Measurements from ENCODE around the gene PPP1R27.

Gene PPP1R27

DNA sequence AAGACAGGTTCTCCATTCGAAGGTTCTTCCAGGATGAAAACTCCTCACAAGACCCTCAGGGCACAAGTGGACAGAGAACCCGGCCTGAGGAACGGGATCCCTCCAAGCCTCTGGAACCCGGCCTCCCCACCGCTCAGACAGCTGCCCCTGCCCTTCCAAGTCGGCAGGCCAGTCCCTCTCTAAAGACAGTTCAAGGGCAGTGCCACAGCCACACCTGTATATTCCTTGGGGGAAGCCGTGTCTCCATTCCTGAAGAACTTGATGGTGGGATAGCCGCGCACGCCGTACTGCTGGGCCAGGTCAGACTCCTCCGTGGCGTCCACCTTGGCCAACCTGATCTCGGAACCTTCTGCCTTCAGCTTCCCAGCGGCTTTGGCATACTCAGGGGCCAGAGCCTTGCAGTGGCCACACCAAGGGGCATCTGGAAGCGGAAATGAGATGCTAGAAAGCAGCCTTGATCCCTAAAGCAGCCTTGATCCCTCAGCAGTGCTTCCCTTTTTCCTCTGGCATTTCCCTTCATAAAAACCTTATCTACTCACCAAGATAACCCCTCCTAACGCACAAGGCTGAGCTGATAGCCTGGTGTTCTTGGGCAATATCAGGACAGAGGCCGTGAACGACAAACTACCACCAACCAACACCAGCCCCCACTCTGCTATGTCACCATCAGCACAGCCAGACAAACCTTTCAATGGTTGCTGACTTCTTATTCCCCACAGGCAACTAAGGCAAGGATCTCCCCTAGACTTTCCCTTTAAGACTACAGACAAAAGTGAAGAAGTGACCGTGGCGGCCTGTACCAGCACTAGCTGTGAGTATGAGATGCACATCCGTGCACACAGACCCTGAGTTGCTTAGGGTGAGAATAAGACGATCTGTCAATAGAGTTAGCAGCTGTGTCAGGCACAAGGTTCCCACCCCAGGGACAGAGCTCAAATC is 24.4 kb upstream of the PPP1R27 start:
- H3K36me3 ChIP-seq (ENCODE audit: control insufficient read depth, insufficient read depth, low read length) = peaks cover 44% of the 10 kb centered on the region
- H3K9ac ChIP-seq (ENCODE audit: low read depth, low read length) = peak overlapping the region; percentile 87
- H3K9me3 ChIP-seq (ENCODE audit: control insufficient read depth, insufficient read depth, low read length) = no peaks in the 10 kb centered on the region
- peak overlapping the region; percentile 61 for H3K4me3 ChIP-seq (ENCODE audit: low read depth, low read length)
- no peaks in the 10 kb centered on the region for H3K27me3 ChIP-seq (ENCODE audit: control insufficient read depth, insufficient read depth, low read length)
- H3K4me1 ChIP-seq (ENCODE audit: control insufficient read depth, insufficient read depth, low read length) = peaks cover 5% of the 10 kb centered on the region

DNA sequence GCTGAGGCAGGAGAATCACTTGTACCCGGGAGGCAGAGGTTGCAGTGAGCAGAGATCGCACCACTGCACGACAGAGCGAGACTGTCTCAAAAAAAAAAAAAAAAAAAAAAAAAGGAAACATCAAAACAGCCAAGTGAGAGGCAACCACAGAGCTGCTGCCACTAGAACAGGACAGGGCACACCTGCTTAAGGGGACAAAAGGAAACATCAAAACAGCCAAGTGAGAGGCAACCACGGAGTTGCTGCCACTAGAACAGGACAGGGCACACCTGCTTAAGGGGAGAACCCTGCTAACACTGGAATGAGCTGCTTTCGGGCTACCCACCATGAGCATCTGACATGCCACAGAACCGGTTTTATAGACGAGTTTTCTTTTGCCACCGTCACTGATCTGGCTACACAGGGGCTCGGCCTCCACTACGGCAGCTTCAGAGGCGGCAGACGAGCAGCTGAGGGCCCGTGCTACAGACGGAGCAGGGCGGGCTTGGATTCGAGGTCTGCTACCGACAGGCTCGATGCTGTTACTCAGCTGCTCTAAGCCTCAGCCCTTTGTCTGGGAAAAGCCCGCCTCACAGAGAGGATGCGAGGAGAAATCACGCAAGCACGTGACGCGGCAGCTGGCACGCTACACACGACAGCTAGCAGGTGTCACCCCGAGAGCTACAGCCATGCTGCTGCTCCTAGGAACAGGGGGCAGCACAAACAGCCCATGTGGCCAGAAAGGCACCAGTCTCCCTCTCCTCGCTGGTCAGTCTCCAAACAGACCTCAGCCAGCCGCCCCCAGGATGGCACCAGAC is 23.5 kb upstream of the PPP1R27 start:
- no peaks in the 10 kb centered on the region for H3K9me3 ChIP-seq (ENCODE audit: control insufficient read depth, insufficient read depth, low read length)
- H3K36me3 ChIP-seq (ENCODE audit: control insufficient read depth, insufficient read depth, low read length) = peaks cover 49% of the 10 kb centered on the region
- peaks cover 5% of the 10 kb centered on the region for H3K4me1 ChIP-seq (ENCODE audit: control insufficient read depth, insufficient read depth, low read length)
- H3K27me3 ChIP-seq (ENCODE audit: control insufficient read depth, insufficient read depth, low read length) = no peaks in the 10 kb centered on the region
- no peak overlapping the region for H3K9ac ChIP-seq (ENCODE audit: low read depth, low read length)
- peak overlapping the region; percentile 61 for H3K4me3 ChIP-seq (ENCODE audit: low read depth, low read length)

GRCh38 chr17:81854974-81855774 is 20.3 kb upstream of the PPP1R27 start:
- Histone ChIP-seq H3K27me3 (ENCODE audit: control insufficient read depth, insufficient read depth, low read length) (no peaks in the 10 kb centered on the region), H3K9me3 (ENCODE audit: control insufficient read depth, insufficient read depth, low read length) (no peaks in the 10 kb centered on the region), H3K9ac (ENCODE audit: low read depth, low read length) (no peak overlapping the region), H3K36me3 (ENCODE audit: control insufficient read depth, insufficient read depth, low read length) (peaks cover 62% of the 10 kb centered on the region), H3K4me3 (ENCODE audit: low read depth, low read length) (no peak overlapping the region), H3K4me1 (ENCODE audit: control insufficient read depth, insufficient read depth, low read length) (peaks cover 5% of the 10 kb centered on the region)

- H3K9me3 ChIP-seq (ENCODE audit: control insufficient read depth, insufficient read depth, low read length) = no peaks in the 10 kb centered on the region
- peaks cover 48% of the 10 kb centered on the region for H3K36me3 ChIP-seq (ENCODE audit: control insufficient read depth, insufficient read depth, low read length)
- H3K4me3 ChIP-seq (ENCODE audit: low read depth, low read length) = no peak overlapping the region
- H3K4me1 ChIP-seq (ENCODE audit: control insufficient read depth, insufficient read depth, low read length) = no peaks in the 10 kb centered on the region
- no peak overlapping the region for H3K9ac ChIP-seq (ENCODE audit: low read depth, low read length)
- no peaks in the 10 kb centered on the region for H3K27me3 ChIP-seq (ENCODE audit: control insufficient read depth, insufficient read depth, low read length)
Measured at GRCh38 chr17:81852237-81852636, 17.4 kb upstream of the PPP1R27 start.

GRCh38 chr17:81851423-81851822 is 16.6 kb upstream of the PPP1R27 start:
- H3K27me3 ChIP-seq (ENCODE audit: control insufficient read depth, insufficient read depth, low read length) = no peaks in the 10 kb centered on the region
- H3K36me3 ChIP-seq (ENCODE audit: control insufficient read depth, insufficient read depth, low read length) = peaks cover 56% of the 10 kb centered on the region
- no peaks in the 10 kb centered on the region for H3K9me3 ChIP-seq (ENCODE audit: control insufficient read depth, insufficient read depth, low read length)
- H3K4me3 ChIP-seq (ENCODE audit: low read depth, low read length) = no peak overlapping the region
- no peaks in the 10 kb centered on the region for H3K4me1 ChIP-seq (ENCODE audit: control insufficient read depth, insufficient read depth, low read length)
- H3K9ac ChIP-seq (ENCODE audit: low read depth, low read length) = no peak overlapping the region

DNA sequence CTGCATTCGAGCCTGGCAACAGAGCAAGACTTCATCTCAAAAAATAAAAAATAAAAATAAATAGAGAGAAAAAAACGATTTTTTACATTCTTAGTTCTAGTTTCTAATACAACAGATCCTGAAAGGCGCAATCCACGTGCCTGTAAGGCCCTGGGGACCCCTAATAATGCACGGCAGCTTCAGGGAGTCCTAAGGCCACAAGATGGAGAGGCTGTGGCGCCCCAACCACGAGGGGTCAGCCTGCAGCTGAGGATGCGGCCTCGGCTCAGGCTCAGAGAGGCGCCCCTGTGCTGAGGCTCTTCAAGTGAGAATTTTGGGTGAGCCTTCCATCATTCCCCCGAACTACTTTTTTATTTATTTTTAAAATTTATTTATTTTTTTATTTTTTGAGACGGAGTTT is 14.6 kb upstream of the PPP1R27 start:
- Histone ChIP-seq H3K36me3 (ENCODE audit: control insufficient read depth, insufficient read depth, low read length) (peaks cover 60% of the 10 kb centered on the region), H3K4me1 (ENCODE audit: control insufficient read depth, insufficient read depth, low read length) (no peaks in the 10 kb centered on the region), H3K9me3 (ENCODE audit: control insufficient read depth, insufficient read depth, low read length) (no peaks in the 10 kb centered on the region), H3K9ac (ENCODE audit: low read depth, low read length) (no peak overlapping the region), H3K4me3 (ENCODE audit: low read depth, low read length) (no peak overlapping the region), H3K27me3 (ENCODE audit: control insufficient read depth, insufficient read depth, low read length) (no peaks in the 10 kb centered on the region)

DNA sequence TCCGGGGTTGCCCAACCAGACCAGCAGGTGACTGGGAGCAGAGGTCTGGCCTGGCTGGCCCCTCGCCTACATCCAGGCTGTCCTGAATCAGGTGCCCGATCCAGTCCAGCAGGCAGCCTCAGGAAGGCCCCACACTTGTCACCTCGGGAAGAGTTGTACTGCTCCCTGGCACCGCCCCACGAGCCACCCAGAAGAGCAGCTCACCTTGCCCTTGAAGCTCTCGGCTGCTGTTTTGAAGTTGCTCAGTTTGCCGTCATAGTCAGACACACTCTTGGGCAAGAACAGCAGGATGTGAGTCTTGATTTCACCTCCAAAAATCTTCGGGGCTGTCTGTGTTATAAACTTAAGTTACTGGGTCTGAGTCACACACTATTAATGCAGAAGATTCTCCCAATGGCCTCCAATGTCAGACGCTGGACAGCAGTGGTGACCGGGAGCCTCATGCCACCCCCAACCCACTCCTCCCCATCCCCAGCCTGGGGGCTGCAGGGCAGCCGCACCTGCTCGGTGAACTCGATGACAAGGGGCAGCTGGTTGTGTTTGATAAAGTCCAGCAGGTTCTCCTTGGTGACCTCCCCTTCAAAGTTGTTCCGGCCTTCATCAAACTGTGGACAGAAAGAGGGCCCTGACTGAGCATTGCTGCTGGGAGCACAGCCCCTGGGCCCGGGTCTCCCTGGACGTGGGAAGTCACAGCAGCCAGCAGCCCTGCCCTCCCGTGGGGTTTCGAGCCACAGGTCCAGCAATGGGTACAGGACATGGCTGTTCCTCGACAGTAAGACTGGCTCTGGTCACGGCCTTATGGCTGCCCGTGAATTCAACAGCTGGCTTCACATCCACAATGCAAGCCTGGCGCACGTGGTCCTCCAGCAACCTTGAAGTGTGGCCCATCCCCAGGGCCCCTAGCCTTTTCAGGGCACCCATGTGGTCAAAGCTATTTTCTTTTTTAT is 12.2 kb upstream of the PPP1R27 start:
- Histone ChIP-seq H3K4me1 (ENCODE audit: control insufficient read depth, insufficient read depth, low read length) (no peaks in the 10 kb centered on the region), H3K9ac (ENCODE audit: low read depth, low read length) (no peak overlapping the region), H3K36me3 (ENCODE audit: control insufficient read depth, insufficient read depth, low read length) (peaks cover 59% of the 10 kb centered on the region), H3K9me3 (ENCODE audit: control insufficient read depth, insufficient read depth, low read length) (no peaks in the 10 kb centered on the region), H3K27me3 (ENCODE audit: control insufficient read depth, insufficient read depth, low read length) (no peaks in the 10 kb centered on the region), H3K4me3 (ENCODE audit: low read depth, low read length) (no peak overlapping the region)

- H3K36me3 ChIP-seq (ENCODE audit: control insufficient read depth, insufficient read depth, low read length) = peaks cover 50% of the 10 kb centered on the region
- H3K4me3 ChIP-seq (ENCODE audit: low read depth, low read length) = no peak overlapping the region
Measured at GRCh38 chr17:81845881-81846742, 11.3 kb upstream of the PPP1R27 start.

GRCh38 chr17:81845361-81845760 is 10.5 kb upstream of the PPP1R27 start:
- Histone ChIP-seq H3K9me3 (ENCODE audit: control insufficient read depth, insufficient read depth, low read length) (no peaks in the 10 kb centered on the region), H3K36me3 (ENCODE audit: control insufficient read depth, insufficient read depth, low read length) (peaks cover 50% of the 10 kb centered on the region), H3K9ac (ENCODE audit: low read depth, low read length) (no peak overlapping the region), H3K4me3 (ENCODE audit: low read depth, low read length) (no peak overlapping the region), H3K27me3 (ENCODE audit: control insufficient read depth, insufficient read depth, low read length) (no peaks in the 10 kb centered on the region), H3K4me1 (ENCODE audit: control insufficient read depth, insufficient read depth, low read length) (no peaks in the 10 kb centered on the region)

More at GRCh38 chr17:81845881-81846742, 11.3 kb upstream of the PPP1R27 start:
- no peaks in the 10 kb centered on the region for H3K9me3 ChIP-seq (ENCODE audit: control insufficient read depth, insufficient read depth, low read length)
- no peaks in the 10 kb centered on the region for H3K4me1 ChIP-seq (ENCODE audit: control insufficient read depth, insufficient read depth, low read length)
- no peak overlapping the region for H3K9ac ChIP-seq (ENCODE audit: low read depth, low read length)
- H3K27me3 ChIP-seq (ENCODE audit: control insufficient read depth, insufficient read depth, low read length) = no peaks in the 10 kb centered on the region

GRCh38 chr17:81844887-81845286 is 10.0 kb upstream of the PPP1R27 start:
- Histone ChIP-seq H3K9me3 (ENCODE audit: control insufficient read depth, insufficient read depth, low read length) (no peaks in the 10 kb centered on the region), H3K27me3 (ENCODE audit: control insufficient read depth, insufficient read depth, low read length) (no peaks in the 10 kb centered on the region), H3K4me1 (ENCODE audit: control insufficient read depth, insufficient read depth, low read length) (no peaks in the 10 kb centered on the region), H3K9ac (ENCODE audit: low read depth, low read length) (no peak overlapping the region), H3K4me3 (ENCODE audit: low read depth, low read length) (no peak overlapping the region), H3K36me3 (ENCODE audit: control insufficient read depth, insufficient read depth, low read length) (peaks cover 50% of the 10 kb centered on the region)

Measured in iPS-15b (cell line).